IPS-15b (cell line): Measurements from ENCODE around the gene SFXN2.

Source experiments
- H3K27me3 ChIP-seq: one replicate; pipeline ENCODE4 v1.6.1; 2013; ENCODE audit warnings: low read length; ENCODE audit not compliant: control insufficient read depth, insufficient read depth
- H3K36me3 ChIP-seq: one replicate; pipeline ENCODE4 v1.6.1; 2013; ENCODE audit warnings: low read length; ENCODE audit not compliant: control insufficient read depth, insufficient read depth
- H3K4me1 ChIP-seq: one replicate; pipeline ENCODE4 v1.6.1; 2013; ENCODE audit warnings: mild to moderate bottlenecking, low read length; ENCODE audit not compliant: control insufficient read depth, insufficient read depth
- H3K4me3 ChIP-seq: one replicate; pipeline ENCODE4 v1.5.1; 2013; ENCODE audit warnings: low read depth, low read length
- H3K9ac ChIP-seq: one replicate; pipeline ENCODE4 v1.6.1; 2013; ENCODE audit warnings: low read depth, mild to moderate bottlenecking, low read length
- H3K9me3 ChIP-seq: one replicate; pipeline ENCODE4 v1.6.1; 2013; ENCODE audit warnings: mild to moderate bottlenecking, low read length; ENCODE audit not compliant: control insufficient read depth, insufficient read depth

SFXN2 gene

DNA sequence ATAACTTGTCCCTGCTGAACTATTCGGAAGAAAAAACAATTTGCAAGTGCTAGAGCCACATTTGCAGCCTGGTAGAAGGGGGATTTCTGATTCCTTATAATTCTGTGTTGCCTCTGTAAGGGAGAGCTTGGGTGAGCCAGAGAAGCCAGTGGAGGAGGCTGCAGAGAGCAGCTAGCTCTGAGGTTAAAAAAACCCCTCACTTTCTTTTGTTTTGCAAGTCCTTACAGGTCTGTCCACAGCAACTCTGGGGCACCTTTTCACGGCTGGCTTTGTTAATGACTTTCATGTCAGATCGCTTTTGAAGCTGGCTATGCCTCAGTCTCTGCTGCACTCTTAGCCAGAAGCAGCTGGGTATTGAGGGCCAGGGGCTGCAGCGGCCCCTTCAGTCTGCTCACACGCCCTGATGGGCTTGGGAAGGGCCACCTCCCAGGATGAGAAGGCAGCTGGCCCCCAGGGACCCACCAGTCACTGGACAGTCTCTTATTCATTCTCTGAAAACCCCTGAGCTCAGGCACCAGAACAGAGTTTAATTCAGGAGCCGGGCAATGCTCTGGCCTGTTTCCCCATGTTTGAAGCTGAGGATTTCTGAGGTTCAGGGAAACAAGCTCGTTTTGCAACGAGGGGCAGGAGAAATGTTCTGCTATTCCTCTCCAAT lies 39.3 kb upstream of the SFXN2 start:
- H3K27me3 ChIP-seq, result no peaks in the 10 kb centered on the region
- peaks cover 45% of the 10 kb centered on the region for H3K4me1 ChIP-seq
- no peak overlapping the region for H3K4me3 ChIP-seq
- H3K9ac ChIP-seq, result no peak overlapping the region
- H3K9me3 ChIP-seq, result no peaks in the 10 kb centered on the region
- no peaks in the 10 kb centered on the region for H3K36me3 ChIP-seq

DNA sequence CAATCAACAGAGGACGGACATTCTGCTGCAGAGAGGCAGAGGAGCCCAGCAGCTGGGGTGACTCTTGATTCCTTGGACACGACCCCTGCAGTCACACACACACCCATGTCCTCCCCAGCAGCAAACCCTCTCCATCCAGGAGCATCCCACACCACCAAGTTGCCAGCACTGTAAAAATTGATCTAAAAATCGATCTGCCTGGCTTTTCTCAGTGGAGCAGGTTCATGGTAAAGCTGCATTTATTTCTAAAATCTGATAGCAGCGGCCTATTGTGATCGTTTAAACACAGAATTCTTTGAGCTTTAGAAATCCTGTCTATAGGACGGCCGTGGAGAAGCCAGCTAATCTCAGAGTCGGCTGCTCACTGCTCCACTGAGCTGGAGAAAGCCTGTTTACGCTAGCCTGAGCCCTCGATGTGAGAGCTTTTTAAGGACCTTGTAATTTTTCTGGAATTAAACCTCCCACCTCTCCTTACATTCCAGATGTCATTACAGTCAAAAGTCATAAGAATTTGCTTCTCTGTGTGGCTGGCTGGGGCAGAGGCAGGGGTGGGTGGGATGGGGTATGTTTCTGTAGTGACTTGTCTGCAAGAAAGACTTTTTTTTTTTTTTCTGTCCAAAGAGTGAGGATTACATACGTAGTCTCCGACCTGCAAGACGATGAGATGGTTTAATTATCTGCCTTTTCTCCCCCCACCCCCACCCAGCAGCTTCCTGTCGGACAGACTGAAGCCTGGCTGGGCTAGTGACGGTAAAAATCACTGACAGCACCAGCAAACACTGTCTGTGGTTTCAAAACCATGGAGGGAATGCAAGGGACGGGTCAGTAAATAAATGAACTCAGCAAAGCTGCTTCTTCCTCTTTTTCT lies 38.5 kb upstream of the SFXN2 start:
- H3K9ac ChIP-seq, result no peak overlapping the region
- no peak overlapping the region for H3K4me3 ChIP-seq
- H3K4me1 ChIP-seq, result peaks cover 37% of the 10 kb centered on the region
- no peaks in the 10 kb centered on the region for H3K27me3 ChIP-seq
- no peaks in the 10 kb centered on the region for H3K9me3 ChIP-seq
- H3K36me3 ChIP-seq, result no peaks in the 10 kb centered on the region

- no peaks in the 10 kb centered on the region for H3K9me3 ChIP-seq
- no peaks in the 10 kb centered on the region for H3K27me3 ChIP-seq
- H3K4me1 ChIP-seq, result peaks cover 33% of the 10 kb centered on the region
- no peaks in the 10 kb centered on the region for H3K36me3 ChIP-seq
- no peak overlapping the region for H3K9ac ChIP-seq
- no peak overlapping the region for H3K4me3 ChIP-seq
Measured at GRCh38 chr10:102676534-102677315, 37.7 kb upstream of the SFXN2 start.

- Histone ChIP-seq H3K36me3 (peaks cover 2% of the 10 kb centered on the region), H3K4me3 (no peak overlapping the region), H3K9ac (no peak overlapping the region), H3K4me1 (peaks cover 33% of the 10 kb centered on the region), H3K27me3 (no peaks in the 10 kb centered on the region), H3K9me3 (no peaks in the 10 kb centered on the region)
Measured at GRCh38 chr10:102677331-102678067, 36.9 kb upstream of the SFXN2 start.

- Histone ChIP-seq H3K9ac (no peak overlapping the region), H3K36me3 (peaks cover 2% of the 10 kb centered on the region), H3K4me3 (no peak overlapping the region), H3K9me3 (no peaks in the 10 kb centered on the region), H3K4me1 (peaks cover 33% of the 10 kb centered on the region), H3K27me3 (no peaks in the 10 kb centered on the region)
Measured at GRCh38 chr10:102678068-102678400, 36.4 kb upstream of the SFXN2 start.

GRCh38 chr10:102678842-102679289 lies 35.6 kb upstream of the SFXN2 start:
- no peaks in the 10 kb centered on the region for H3K27me3 ChIP-seq
- peaks cover 2% of the 10 kb centered on the region for H3K36me3 ChIP-seq
- H3K4me3 ChIP-seq, result no peak overlapping the region
- H3K4me1 ChIP-seq, result peaks cover 33% of the 10 kb centered on the region
- H3K9ac ChIP-seq, result no peak overlapping the region
- no peaks in the 10 kb centered on the region for H3K9me3 ChIP-seq

- Histone ChIP-seq H3K4me1 (peaks cover 31% of the 10 kb centered on the region), H3K9ac (no peak overlapping the region)
Measured at GRCh38 chr10:102679596-102679995, 34.8 kb upstream of the SFXN2 start.

GRCh38 chr10:102681696-102682095 lies 32.7 kb upstream of the SFXN2 start:
- Histone ChIP-seq H3K9ac (no peak overlapping the region), H3K27me3 (no peaks in the 10 kb centered on the region), H3K9me3 (no peaks in the 10 kb centered on the region)

More at GRCh38 chr10:102679596-102679995, 34.8 kb upstream of the SFXN2 start:
- Histone ChIP-seq H3K4me3 (no peak overlapping the region), H3K36me3 (peaks cover 2% of the 10 kb centered on the region), H3K27me3 (no peaks in the 10 kb centered on the region), H3K9me3 (no peaks in the 10 kb centered on the region)

GRCh38 chr10:102682416-102682815 lies 32.0 kb upstream of the SFXN2 start:
- no peak overlapping the region for H3K9ac ChIP-seq
- peaks cover 2% of the 10 kb centered on the region for H3K36me3 ChIP-seq
- H3K27me3 ChIP-seq, result no peaks in the 10 kb centered on the region
- H3K4me3 ChIP-seq, result no peak overlapping the region
- H3K9me3 ChIP-seq, result no peaks in the 10 kb centered on the region
- H3K4me1 ChIP-seq, result peaks cover 12% of the 10 kb centered on the region

More at GRCh38 chr10:102681696-102682095, 32.7 kb upstream of the SFXN2 start:
- Histone ChIP-seq H3K4me1 (peaks cover 20% of the 10 kb centered on the region), H3K36me3 (peaks cover 2% of the 10 kb centered on the region), H3K4me3 (no peak overlapping the region)

DNA sequence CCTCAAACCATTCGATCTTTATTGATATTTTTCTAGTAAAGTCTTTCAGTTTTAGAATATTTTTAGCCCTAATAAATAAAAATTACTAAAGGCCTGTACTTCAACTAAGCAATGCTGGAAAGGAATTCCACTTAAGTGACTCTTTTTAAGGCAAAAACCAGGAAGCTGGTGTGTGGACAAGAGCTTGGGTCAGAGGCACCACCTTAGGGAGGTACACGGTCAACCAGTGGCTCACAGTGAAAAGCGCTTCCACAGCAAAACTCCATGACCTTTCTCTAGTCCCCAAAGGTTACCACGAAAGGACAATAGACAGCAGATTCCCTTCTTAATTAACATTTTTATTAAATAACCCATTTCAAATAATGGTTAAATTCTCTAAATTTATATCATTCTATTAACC lies 31.5 kb upstream of the SFXN2 start:
- Histone ChIP-seq H3K27me3 (no peaks in the 10 kb centered on the region), H3K4me1 (peaks cover 7% of the 10 kb centered on the region), H3K9ac (no peak overlapping the region), H3K4me3 (no peak overlapping the region), H3K9me3 (no peaks in the 10 kb centered on the region), H3K36me3 (peaks cover 2% of the 10 kb centered on the region)

- Histone ChIP-seq H3K4me1 (no peaks in the 10 kb centered on the region), H3K4me3 (no peak overlapping the region), H3K36me3 (peaks cover 3% of the 10 kb centered on the region), H3K9me3 (no peaks in the 10 kb centered on the region), H3K9ac (no peak overlapping the region), H3K27me3 (no peaks in the 10 kb centered on the region)
Measured at GRCh38 chr10:102683736-102684135, 30.7 kb upstream of the SFXN2 start.
